OCI-LY7 (cell line): ENCODE measurements around the gene SRSF5.

ENCODE experiments used
- EZH2phosphoT487 ChIP-seq: fragments of 200-600 bp; sonication (generic); IDR thresholded peaks from 2 replicates; pipeline ENCODE4 v1.6.1; 2018; ENCODE audit warnings: low read depth, borderline replicate concordance, mild to moderate bottlenecking, mixed run types, antibody characterized with exemption, low read length, moderate library complexity, mixed read lengths
- TF ChIP-seq, protein P1 (sequence below): fragments of 200-600 bp; sonication (generic); conservative IDR thresholded peaks from 2 replicates; pipeline ENCODE4 v1.5.1; 2014; ENCODE audit warnings: mild to moderate bottlenecking, antibody characterized with exemption, low read length, moderate library complexity, mixed read lengths

DNA sequence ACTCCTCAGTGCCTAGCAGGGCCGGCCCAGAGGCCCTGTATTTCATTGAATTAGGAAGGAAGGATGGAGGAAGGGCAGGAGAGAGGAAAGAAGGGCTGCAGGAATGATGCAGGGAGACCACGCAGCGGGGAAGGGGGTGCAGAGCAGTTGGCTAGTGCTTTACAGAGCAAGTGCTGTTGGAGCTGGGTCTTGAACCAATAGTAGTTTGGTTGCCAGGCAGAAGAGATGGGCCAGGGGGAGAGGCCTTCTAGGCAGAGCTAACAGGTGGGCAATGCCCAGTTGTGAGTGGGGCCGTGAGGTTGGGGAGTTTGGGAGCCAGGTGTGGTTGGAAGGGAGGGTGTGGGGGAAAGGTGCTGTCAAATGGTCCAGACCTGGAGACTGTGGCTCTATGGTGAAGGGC, 39.1 kb upstream of the SRSF5 start:
- TF ChIP-seq, protein P1, sequence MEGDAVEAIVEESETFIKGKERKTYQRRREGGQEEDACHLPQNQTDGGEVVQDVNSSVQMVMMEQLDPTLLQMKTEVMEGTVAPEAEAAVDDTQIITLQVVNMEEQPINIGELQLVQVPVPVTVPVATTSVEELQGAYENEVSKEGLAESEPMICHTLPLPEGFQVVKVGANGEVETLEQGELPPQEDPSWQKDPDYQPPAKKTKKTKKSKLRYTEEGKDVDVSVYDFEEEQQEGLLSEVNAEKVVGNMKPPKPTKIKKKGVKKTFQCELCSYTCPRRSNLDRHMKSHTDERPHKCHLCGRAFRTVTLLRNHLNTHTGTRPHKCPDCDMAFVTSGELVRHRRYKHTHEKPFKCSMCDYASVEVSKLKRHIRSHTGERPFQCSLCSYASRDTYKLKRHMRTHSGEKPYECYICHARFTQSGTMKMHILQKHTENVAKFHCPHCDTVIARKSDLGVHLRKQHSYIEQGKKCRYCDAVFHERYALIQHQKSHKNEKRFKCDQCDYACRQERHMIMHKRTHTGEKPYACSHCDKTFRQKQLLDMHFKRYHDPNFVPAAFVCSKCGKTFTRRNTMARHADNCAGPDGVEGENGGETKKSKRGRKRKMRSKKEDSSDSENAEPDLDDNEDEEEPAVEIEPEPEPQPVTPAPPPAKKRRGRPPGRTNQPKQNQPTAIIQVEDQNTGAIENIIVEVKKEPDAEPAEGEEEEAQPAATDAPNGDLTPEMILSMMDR, result no peak
- TF ChIP-seq EZH2phosphoT487, result no peak
